Spleen (tissue), 7 donors: ENCODE results near the gene KANSL1.

Source experiments
- CTCF ChIP-seq, 11 experiments: fragments of 200-600 bp in 7 of 11; fragments of 450-650 bp in 4 of 11; sonication (generic) in 4 of 11; IDR thresholded peaks in 8 of 11; conservative IDR thresholded peaks in 3 of 11; 1 replicate in 7 of 11; 2 replicates in 4 of 11; pipeline versions ENCODE4 v1.4.0 to v1.8.0; 2016 to 2021; ENCODE audit warnings: antibody characterized with exemption in 11 of 11, inconsistent platforms in 4 of 11, mild to moderate bottlenecking in 1 of 11
- POLR2A ChIP-seq, 3 donors: fragments of 450-650 bp; IDR thresholded peaks; one replicate each; pipeline ENCODE4 v1.5.1; 2017; ENCODE audit warnings: antibody characterized with exemption in 3 of 3, mild to moderate bottlenecking in 1 of 3
- POLR2AphosphoS5 ChIP-seq, 3 donors: sonication (generic); formaldehyde crosslinking; IDR thresholded peaks; one replicate each; pipeline ENCODE4 v1.5.1; 2017; ENCODE audit warnings: antibody characterized with exemption in 3 of 3
- donor health status: DM: no; HTN: no; CAD: no; lungs with moderate emphysema.
- donor health status: DM: no; HTN: no; CAD: no.
- donor health status: DM: no; HTN: no; CAD: no.

DNA sequence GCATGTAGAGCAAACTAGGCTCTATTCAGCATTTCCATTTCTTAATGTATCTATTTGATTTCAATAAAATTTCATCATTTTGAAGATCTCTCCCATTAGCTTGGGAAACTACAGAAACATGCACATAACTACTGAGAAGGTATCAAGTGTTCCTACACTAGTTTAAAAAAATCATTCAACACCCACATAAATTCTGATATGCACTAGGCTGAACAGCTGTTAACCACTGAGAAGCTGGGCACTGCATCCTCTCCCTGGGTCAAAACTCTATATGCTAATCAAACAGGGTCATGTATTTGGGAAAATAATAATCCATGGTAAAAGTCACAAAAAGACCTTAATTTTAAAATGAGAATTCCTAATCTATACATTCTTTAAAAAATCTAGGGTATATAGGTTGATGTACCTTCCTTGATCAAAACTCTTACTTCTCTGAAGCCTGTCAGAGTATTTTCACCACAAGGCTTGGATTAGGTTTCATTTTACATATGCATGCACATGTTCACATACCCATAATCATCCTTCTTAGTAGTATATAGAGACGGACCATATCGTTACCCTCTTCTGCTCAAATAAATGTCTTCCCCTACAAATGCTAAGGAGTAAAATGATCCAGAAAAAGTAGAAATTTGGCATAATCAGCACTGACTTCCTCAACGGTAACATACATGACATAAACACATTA lies 57.2 kb downstream of the KANSL1 start:
- TF ChIP-seq CTCF (IDR thresholded peaks at IDR 0.05 in 8 of 11, conservative IDR thresholded peaks at IDR 0.05 in 3 of 11), result no peak
- no peak for TF ChIP-seq POLR2AphosphoS5 (IDR thresholded peaks at IDR 0.05)
- TF ChIP-seq POLR2A (IDR thresholded peaks at IDR 0.05), result no peak
